Keratinocyte (primary cell): ENCODE measurements around the gene KLHL25.

ENCODE experiments used
- CTCF ChIP-seq, 3 experiments: IDR thresholded peaks in 1 of 3; conservative IDR thresholded peaks in 1 of 3; optimal IDR thresholded peaks in 1 of 3; 2 replicates in 2 of 3; 3 replicates in 1 of 3; pipeline versions ENCODE3 to v1.5.1; 2011; ENCODE audit warnings: low read length in 3 of 3, mild to moderate bottlenecking in 3 of 3, moderate library complexity in 2 of 3, control low read depth in 1 of 3, inconsistent platforms in 1 of 3; ENCODE audit not compliant: insufficient read depth in 2 of 3; ENCODE audit errors: extremely low read depth in 1 of 3
- EZH2 ChIP-seq: IDR thresholded peaks from one replicate; pipeline ENCODE4 v1.6.1; 2012; ENCODE audit warnings: inconsistent platforms, mild to moderate bottlenecking, low read length, moderate library complexity

GRCh38 chr15:85750319-85751290, 44.1 kb downstream of the KLHL25 start:
- TF ChIP-seq CTCF (optimal IDR thresholded peaks at IDR 0.05 in 1 of 3, IDR thresholded peaks at IDR 0.05 in 1 of 3, conservative IDR thresholded peaks at IDR 0.05 in 1 of 3; ENCODE audit: extremely low read depth in 1 of 3, insufficient read depth in 2 of 3, low read length in 3 of 3) (no peak), EZH2 (no peak)
